B cell (primary cell): ENCODE measurements around the gene LRRC8B. TPM values are rescaled to one million over a fixed set of nuclear protein-coding genes. Genes with fewer than 3 reads are reported as not detected.

Experiments
- ATAC-seq: fragments of 200-7000 bp; cut with Tn5 transposase; one replicate; pipeline ENCODE4 v1.10.0; 2021; ENCODE audit warnings: low read depth, mild to moderate bottlenecking, moderate number of reproducible peaks, moderate library complexity
- CTCF ChIA-PET: fragments of 350-600 bp; sonication (Branson Sonifier 250); formaldehyde crosslinking; loops from one replicate; lab custom pipeline; 2021; ENCODE audit warnings: antibody characterized with exemption, inconsistent platforms; lab: Charles Lee
- POLR2A ChIA-PET: fragments of 350-600 bp; sonication (Branson Sonifier 250); formaldehyde crosslinking; loops from one replicate; lab custom pipeline; 2021; ENCODE audit warnings: antibody characterized with exemption; lab: Charles Lee
- DNase-seq: peaks from one replicate; pipeline ENCODE4 v3.0.0; 2013
- H2AFZ ChIP-seq: 2 replicates; pipeline ENCODE4 v1.6.1; 2012; ENCODE audit warnings: mild to moderate bottlenecking, low read depth, low read length; ENCODE audit not compliant: insufficient read depth, poor library complexity, severe bottlenecking
- H3K27ac ChIP-seq, 2 donors: 1 replicate in 1 of 2; 2 replicates in 1 of 2; pipeline ENCODE4 v1.5.1; 2012 to 2013; ENCODE audit warnings: low read length in 2 of 2, mild to moderate bottlenecking in 2 of 2, moderate library complexity in 1 of 2
- H3K27me3 ChIP-seq, 4 experiments: fragments of 200-600 bp in 1 of 4; sonication (generic) in 1 of 4; replicated peaks in 1 of 4; 1 replicate in 2 of 4; 2 replicates in 2 of 4; pipeline versions ENCODE4 v1.6.1 to v1.7.0; 2013 to 2016; ENCODE audit warnings: low read length in 3 of 4, mild to moderate bottlenecking in 2 of 4, mixed read lengths in 1 of 4, moderate library complexity in 1 of 4; ENCODE audit not compliant: insufficient read depth in 4 of 4, control insufficient read depth in 3 of 4; ENCODE audit errors: control extremely low read depth in 1 of 4
- H3K36me3 ChIP-seq, 2 experiments: replicated peaks in 1 of 2; 1 replicate in 1 of 2; 2 replicates in 1 of 2; pipeline versions ENCODE4 v1.6.1 to v1.7.1; 2013; ENCODE audit warnings: low read length in 1 of 2; ENCODE audit not compliant: insufficient read depth in 2 of 2, control insufficient read depth in 1 of 2; ENCODE audit errors: control extremely low read depth in 1 of 2, extremely low read depth in 1 of 2
- H3K4me1 ChIP-seq, 2 donors: fragments of 200-600 bp in 1 of 2; sonication (generic) in 1 of 2; 1 replicate in 1 of 2; 2 replicates in 1 of 2; pipeline versions ENCODE4 v1.5.1 to v1.6.1; 2013 to 2017; ENCODE audit warnings: low read length in 2 of 2; ENCODE audit not compliant: control insufficient read depth in 2 of 2, insufficient read depth in 2 of 2
- H3K4me2 ChIP-seq: replicated peaks from 2 replicates; pipeline ENCODE3; 2012; ENCODE audit warnings: mild to moderate bottlenecking, low read depth, low read length; ENCODE audit not compliant: poor library complexity, severe bottlenecking
- H3K4me3 ChIP-seq, 5 experiments: fragments of 200-600 bp in 1 of 5; sonication (generic) in 1 of 5; 1 replicate in 3 of 5; 2 replicates in 2 of 5; pipeline versions ENCODE4 v1.5.1 to v1.7.0; 2011 to 2016; ENCODE audit warnings: low read length in 4 of 5, mild to moderate bottlenecking in 4 of 5, low read depth in 2 of 5, control low read depth in 1 of 5, moderate library complexity in 1 of 5; ENCODE audit not compliant: insufficient read depth in 1 of 5; ENCODE audit errors: control extremely low read depth in 1 of 5, extremely low read depth in 1 of 5
- H3K79me2 ChIP-seq: fragments of 200-600 bp; sonication (generic); one replicate; pipeline ENCODE4 v1.6.0; 2016; ENCODE audit warnings: low read length; ENCODE audit not compliant: control insufficient read depth, insufficient read depth
- H3K9ac ChIP-seq: fragments of 200-600 bp; sonication (generic); 2 replicates; pipeline ENCODE4 v1.6.1; 2017; ENCODE audit warnings: mild to moderate bottlenecking, low read length, moderate library complexity
- H3K9me3 ChIP-seq, 3 donors: one replicate each; pipeline versions ENCODE4 v1.6.1 to v1.7.1; 2013; ENCODE audit warnings: low read length in 2 of 3; ENCODE audit not compliant: control insufficient read depth in 2 of 3, insufficient read depth in 1 of 3; ENCODE audit errors: control extremely low read depth in 1 of 3
- H4K20me1 ChIP-seq: 2 replicates; pipeline ENCODE4 v1.6.0; 2012; ENCODE audit warnings: mild to moderate bottlenecking, low read length; ENCODE audit not compliant: insufficient read depth, control insufficient read depth, poor library complexity, severe bottlenecking
- H3K27ac Mint-ChIP-seq: one replicate; pipeline ENCODE4 v1.8.0; 2021; ENCODE audit warnings: mixed read lengths
- H3K27me3 Mint-ChIP-seq: one replicate; pipeline ENCODE4 v1.8.0; 2021; ENCODE audit warnings: mixed read lengths
- H3K4me1 Mint-ChIP-seq: one replicate; pipeline ENCODE4 v1.8.0; 2021; ENCODE audit warnings: mixed read lengths
- H3K4me3 Mint-ChIP-seq: one replicate; pipeline ENCODE4 v1.8.0; 2021; ENCODE audit warnings: mixed read lengths
- H3K9me3 Mint-ChIP-seq: one replicate; pipeline ENCODE4 v1.8.0; 2022; ENCODE audit warnings: mixed read lengths; ENCODE audit not compliant: insufficient read depth
- CTCF ChIP-seq: fragments of 200-600 bp; IDR thresholded peaks from one replicate; pipeline ENCODE4 v1.8.0; 2022; ENCODE audit warnings: antibody characterized with exemption, mild to moderate bottlenecking
- EZH2 ChIP-seq: IDR thresholded peaks from 2 replicates; pipeline ENCODE4 v1.6.1; 2012; ENCODE audit warnings: borderline replicate concordance, low read depth, mild to moderate bottlenecking, moderate library complexity, low read length; ENCODE audit not compliant: insufficient read depth, poor library complexity, severe bottlenecking
- WGBS: methylation state at CpG from one replicate; pipeline ENCODE4 v1.1.5; 2013; ENCODE audit warnings: missing lambda C conversion rate; ENCODE audit not compliant: insufficient coverage; 5-methylcytosine and 5-hydroxymethylcytosine counted together
- intact Hi-C: fragments of 100-400 bp; cut with micrococcal nuclease; formaldehyde crosslinking; loops from one replicate; pipeline ENCODE4 v1.10.0; 2022
- polyA plus RNA-seq: library from polyadenylated mRNA; depleted of rRNA; stranded (reverse); fragments of >200 nt; gene quantifications from 2 replicates; pipeline ENCODE4 v1.2.3, GENCODE V29; 2012
- total RNA-seq, 2 donors: library from RNA; stranded (reverse); fragments of 120-200 nt in 1 of 2; gene quantifications; 1 replicate in 1 of 2; 2 replicates in 1 of 2; pipeline versions ENCODE4 v1.2.3 to v1.2.4, GENCODE V29; 2013 to 2022

LRRC8B gene
- total and polyA plus RNA-seq, 2 donors (not counting 1 experiment from before 2014, with no cell fraction given): 2.2 to 9.9 TPM

DNA sequence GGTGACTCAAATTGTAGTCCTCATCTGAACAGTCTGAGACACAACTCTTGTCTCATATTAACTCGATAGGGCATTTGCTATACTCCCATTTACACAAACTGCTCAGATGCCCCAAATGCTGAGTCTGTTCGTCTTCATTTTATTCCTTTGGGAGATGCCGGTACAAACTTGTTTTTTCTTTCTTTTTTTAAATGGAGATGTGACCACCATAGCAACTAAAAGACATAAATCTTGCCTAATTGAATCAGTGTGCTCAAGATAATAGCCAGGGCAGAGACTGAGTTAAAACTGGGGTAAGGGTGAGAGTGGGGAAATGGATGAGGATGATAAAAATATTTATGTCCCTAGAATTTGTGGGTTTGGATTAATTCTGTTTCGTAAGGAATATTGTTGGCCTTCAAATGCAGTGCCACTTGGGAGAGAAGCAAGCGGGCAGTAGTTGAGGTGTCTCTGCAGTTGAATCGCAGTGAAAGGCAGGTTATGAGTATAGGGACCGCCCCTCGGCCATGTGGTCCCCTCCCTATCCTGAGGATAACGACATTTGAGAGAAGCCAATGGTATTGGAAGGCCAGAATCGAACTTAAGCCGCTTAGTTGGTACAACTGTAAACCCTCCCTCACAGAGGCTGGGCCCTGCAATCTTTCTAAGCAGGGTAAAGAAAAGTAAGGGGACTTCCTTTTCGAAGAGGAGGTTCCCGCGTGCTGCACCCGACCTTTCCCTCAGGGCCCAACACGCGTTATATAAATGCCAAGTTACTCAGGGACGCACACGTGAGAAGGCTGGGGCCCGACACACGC, 859 bp upstream of the LRRC8B start:
- POLR2A ChIA-PET: interaction anchor here (0.7 kb wide), 1 partner anchor 298 kb away, joined by 6 read pairs; the partner anchor contains the start of gene LRRC8D

More for the DNA sequence above, 859 bp upstream of the LRRC8B start:
- no peaks in the 10 kb centered on the region for H3K9me3 Mint-ChIP-seq
- Histone ChIP-seq H3K4me2 (peak overlapping the region; percentile 87), H4K20me1 (no peaks in the 10 kb centered on the region), H3K27me3 (no peaks in the 10 kb centered on the region), H3K36me3 (no peaks in the 10 kb centered on the region), H3K4me3 (peak overlapping the region in 4 of 5 experiments; percentile 85 to 99 (median 92)), H2AFZ (peak overlapping the region; percentile 91), H3K27ac (peak overlapping the region; percentile 97 to 98), H3K9ac (peak overlapping the region; percentile 93), H3K79me2 (peaks cover 35% of the 10 kb centered on the region), H3K9me3 (no peaks in the 10 kb centered on the region), H3K4me1 (peaks cover 13 to 23% of the 10 kb centered on the region in 2 donors)
- no peaks in the 10 kb centered on the region for H3K27me3 Mint-ChIP-seq
- peaks cover 26% of the 10 kb centered on the region for H3K4me1 Mint-ChIP-seq
- peak overlapping the region; percentile 97 for H3K27ac Mint-ChIP-seq
- H3K4me3 Mint-ChIP-seq: peak overlapping the region; percentile 98
- intact Hi-C loops: loop anchor here (1.0 to 10.0 kb wide), 6 partner anchors 30 to 633 kb away; partner anchors contain the start of genes GTF2B, LRRC8D and ZNF326
- DNase-seq: peak; percentile 88
- TF ChIP-seq CTCF (no peak), EZH2 (no peak)
- 18% methylated on average over 17 of the region's 21 CpGs for WGBS
- peak; percentile 52 for ATAC-seq
- CTCF ChIA-PET: interaction anchor here (1.7 kb wide), 1 partner anchor 240 kb away, joined by 4 read pairs; no protein-coding TSS in a partner anchor
